Measurements from ENCODE around the gene PCDHGB2.
"Not testable (repeated sequence)": the region's sequence is repeated elsewhere in the genome, so short reads cannot be mapped to it uniquely, and the experiment has no call there.

Gene PCDHGB2

GRCh38 chr5:141383345-141383744 lies 23.6 kb downstream of the PCDHGB2 start:
- Histone ChIP-seq H3K36me3 (replicated peaks) (no peaks in the 10 kb centered on the region), H3K27ac (no peak overlapping the region), H3K4me3 (ENCODE audit: low read depth, low read length) (no peak overlapping the region), H3K27me3 (replicated peaks) (no peaks in the 10 kb centered on the region)
- DNase-seq = no peak
- in situ Hi-C loops (cut with HindIII; ENCODE audit: low pct_ligation_motif_present, low sequenced_read_pairs) = no loop called here
- no peak for TF ChIP-seq CTCF (IDR thresholded peaks at IDR 0.05; ENCODE audit: low read depth, low read length, missing control alignments)

DNA sequence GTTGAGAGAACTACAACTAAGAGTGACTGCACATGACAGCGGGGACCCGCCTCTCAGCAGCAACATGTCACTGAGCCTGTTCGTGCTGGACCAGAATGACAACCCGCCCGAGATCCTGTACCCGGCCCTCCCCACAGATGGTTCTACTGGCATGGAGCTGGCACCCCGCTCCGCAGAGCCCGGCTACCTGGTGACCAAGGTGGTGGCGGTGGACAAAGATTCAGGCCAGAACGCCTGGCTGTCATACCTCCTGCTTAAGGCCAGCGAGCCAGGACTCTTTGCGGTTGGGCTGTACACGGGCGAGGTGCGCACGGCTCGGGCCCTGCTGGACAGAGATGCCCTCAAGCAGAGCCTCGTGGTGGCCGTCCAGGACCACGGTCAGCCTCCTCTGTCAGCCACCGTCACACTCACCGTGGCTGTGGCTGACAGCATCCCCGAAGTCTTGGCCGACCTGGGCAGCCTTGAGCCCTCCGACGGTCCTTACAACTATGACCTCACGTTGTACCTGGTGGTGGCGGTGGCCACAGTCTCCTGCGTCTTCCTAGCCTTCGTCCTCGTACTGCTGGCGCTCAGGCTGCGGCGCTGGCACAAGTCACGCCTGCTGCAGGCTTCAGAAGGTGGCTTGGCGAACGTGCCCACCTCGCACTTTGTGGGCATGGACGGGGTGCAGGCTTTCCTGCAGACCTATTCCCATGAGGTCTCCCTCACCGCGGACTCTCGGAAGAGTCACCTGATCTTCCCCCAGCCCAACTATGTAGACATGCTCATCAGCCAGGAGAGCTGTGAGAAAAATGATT lies 24.9 kb downstream of the PCDHGB2 start:
- Histone ChIP-seq H3K27me3 (replicated peaks) (no peaks in the 10 kb centered on the region), H3K36me3 (replicated peaks) (no peaks in the 10 kb centered on the region), H3K27ac (no peak overlapping the region), H3K4me3 (ENCODE audit: low read depth, low read length) (no peak overlapping the region)
- TF ChIP-seq CTCF (IDR thresholded peaks at IDR 0.05; ENCODE audit: low read depth, low read length, missing control alignments) = no peak
- no peak for DNase-seq
- in situ Hi-C loops (cut with HindIII; ENCODE audit: low pct_ligation_motif_present, low sequenced_read_pairs) = no loop called here

- DNase-seq = peak; percentile 40
- H3K27me3 ChIP-seq (replicated peaks); H3K36me3 ChIP-seq (replicated peaks); in situ Hi-C loops (cut with HindIII; ENCODE audit: low pct_ligation_motif_present, low sequenced_read_pairs); H3K27ac ChIP-seq: not testable (repeated sequence)
- TF ChIP-seq CTCF (IDR thresholded peaks at IDR 0.05; ENCODE audit: low read depth, low read length, missing control alignments) = peak; percentile 61
- H3K4me3 ChIP-seq (ENCODE audit: low read depth, low read length) = peak within 1 kb of the TSS; percentile 30
Measured at GRCh38 chr5:141387557-141388311, 27.9 kb downstream of the PCDHGB2 start, which contains the start of gene PCDHGB4. Gene PCDHGB4 (plus strand): TSS chr5:141387698. CDS start chr5:141387885, 187 bp downstream.

DNA sequence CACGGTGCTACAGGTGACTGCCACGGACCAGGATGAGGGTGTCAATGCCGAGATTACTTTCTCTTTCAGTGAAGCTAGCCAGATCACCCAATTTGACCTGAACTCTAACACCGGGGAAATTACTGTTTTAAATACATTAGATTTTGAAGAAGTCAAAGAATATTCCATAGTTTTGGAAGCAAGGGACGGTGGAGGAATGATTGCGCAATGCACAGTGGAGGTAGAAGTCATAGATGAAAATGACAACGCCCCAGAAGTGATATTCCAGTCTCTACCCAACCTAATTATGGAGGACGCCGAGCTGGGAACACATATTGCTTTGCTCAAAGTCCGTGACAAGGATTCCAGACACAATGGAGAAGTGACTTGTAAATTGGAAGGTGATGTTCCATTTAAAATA lies 28.9 kb downstream of the PCDHGB2 start:
- Histone ChIP-seq H3K27ac (no peak overlapping the region), H3K4me3 (ENCODE audit: low read depth, low read length) (no peak overlapping the region), H3K27me3 (replicated peaks) (no peaks in the 10 kb centered on the region), H3K36me3 (replicated peaks) (no peaks in the 10 kb centered on the region)
- DNase-seq = no peak
- in situ Hi-C loops (cut with HindIII; ENCODE audit: low pct_ligation_motif_present, low sequenced_read_pairs) = no loop called here
- TF ChIP-seq CTCF (IDR thresholded peaks at IDR 0.05; ENCODE audit: low read depth, low read length, missing control alignments) = no peak

GRCh38 chr5:141389153-141390042 lies 29.6 kb downstream of the PCDHGB2 start:
- H3K4me3 ChIP-seq (ENCODE audit: low read depth, low read length) = no peak overlapping the region
- no peaks in the 10 kb centered on the region for H3K27me3 ChIP-seq (replicated peaks)
- no peak for TF ChIP-seq CTCF (IDR thresholded peaks at IDR 0.05; ENCODE audit: low read depth, low read length, missing control alignments)
- no peak for DNase-seq
- no peak overlapping the region for H3K27ac ChIP-seq
- in situ Hi-C loops (cut with HindIII; ENCODE audit: low pct_ligation_motif_present, low sequenced_read_pairs) = no loop called here
- no peaks in the 10 kb centered on the region for H3K36me3 ChIP-seq (replicated peaks)
